Myometrial cell (primary cell): ENCODE measurements around the gene CSGALNACT2. TPM values are rescaled to one million over a fixed set of nuclear protein-coding genes. Genes with fewer than 3 reads are reported as not detected.

Source experiments
- total RNA-seq: library from RNA; depleted of rRNA; stranded (reverse); fragments of >200 nt; gene quantifications from 2 replicates; pipeline ENCODE4 v1.2.3, GENCODE V29; 2015

The CSGALNACT2 gene
- 12.1 and 12.6 TPM in 2 replicates for total RNA-seq

GRCh38 chr10:43138021-43138756, at the start of gene CSGALNACT2:
TSS of gene CSGALNACT2 (plus strand) at chr10:43138445. CDS start at chr10:43155150, 16,705 bp downstream.

Other genes with a start within 250 kb of the CSGALNACT2 start
- 0.29 and 0.35 TPM in 2 replicates for gene RET, start 61.4 kb upstream of the CSGALNACT2 start, total RNA-seq
- 1.2 and 1.6 TPM in 2 replicates for gene RASGEF1A, start 128.6 kb downstream of the CSGALNACT2 start, total RNA-seq
- not detected in 2 replicates for gene FXYD4, start 233.2 kb downstream of the CSGALNACT2 start, total RNA-seq